RWPE2 (cell line): ENCODE results near the gene PRAMEF10.
"Not testable (repeated sequence)": the region's sequence is repeated elsewhere in the genome, so short reads cannot be mapped to it uniquely, and the experiment has no call there.

ENCODE experiments used
- ATAC-seq: fragments of 200-7000 bp; cut with Tn5 transposase; 3 replicates; pipeline ENCODE4 v1.9.1; 2021; ENCODE audit warnings: low read depth
- DNase-seq: peaks from one replicate; pipeline ENCODE4 v3.0.0-alpha.2; 2020; ENCODE audit warnings: low spot score
- H3K27ac ChIP-seq: fragments of 450-650 bp; 2 replicates; pipeline ENCODE4 v1.5.1; 2017; ENCODE audit warnings: mild to moderate bottlenecking; ENCODE audit not compliant: poor library complexity, severe bottlenecking
- H3K27me3 ChIP-seq: fragments of 250-450 bp; sonication (Bioruptor Pico); 2 replicates; pipeline ENCODE4 v1.5.1; 2021; ENCODE audit warnings: mild to moderate bottlenecking, moderate library complexity; ENCODE audit not compliant: insufficient read depth, poor library complexity, severe bottlenecking
- H3K36me3 ChIP-seq: fragments of 250-450 bp; sonication (Bioruptor Pico); 2 replicates; pipeline ENCODE4 v1.5.1; 2020; ENCODE audit warnings: low read depth, mild to moderate bottlenecking, moderate library complexity
- H3K4me1 ChIP-seq: fragments of 250-450 bp; sonication (Bioruptor Pico); 2 replicates; pipeline ENCODE4 v1.5.1; 2021; ENCODE audit warnings: mild to moderate bottlenecking, moderate library complexity; ENCODE audit not compliant: insufficient read depth, poor library complexity, severe bottlenecking
- H3K4me3 ChIP-seq: fragments of 250-450 bp; sonication (Bioruptor Pico); 2 replicates; pipeline ENCODE4 v1.5.1; 2021; ENCODE audit warnings: mild to moderate bottlenecking, moderate library complexity; ENCODE audit not compliant: severe bottlenecking
- H3K9me3 ChIP-seq: fragments of 250-450 bp; sonication (Bioruptor Pico); 2 replicates; pipeline ENCODE4 v1.5.1; 2021; ENCODE audit warnings: mild to moderate bottlenecking, moderate library complexity; ENCODE audit not compliant: severe bottlenecking
- TF ChIP-seq, protein P1 (sequence below): fragments of 450-650 bp; IDR thresholded peaks from one replicate; pipeline ENCODE4 v1.5.1; 2017; ENCODE audit warnings: mild to moderate bottlenecking, moderate library complexity; ENCODE audit not compliant: poor library complexity, severe bottlenecking

PRAMEF10 gene

GRCh38 chr1:12863131-12863880, 34.8 kb downstream of the PRAMEF10 start:
- H3K36me3 ChIP-seq, H3K4me1 ChIP-seq, ATAC-seq, DNase-seq, H3K4me3 ChIP-seq, H3K27ac ChIP-seq, H3K27me3 ChIP-seq, H3K9me3 ChIP-seq: not testable (repeated sequence)

GRCh38 chr1:12856786-12857185, 41.3 kb downstream of the PRAMEF10 start, which contains the start of gene PRAMEF2:
Gene PRAMEF2, plus strand, starts transcription at chr1:12857086. Its CDS starts 1,924 bp downstream, at chr1:12859010.
- ATAC-seq, H3K36me3 ChIP-seq, H3K27me3 ChIP-seq, H3K4me3 ChIP-seq, H3K27ac ChIP-seq, H3K9me3 ChIP-seq, H3K4me1 ChIP-seq, DNase-seq: not testable (repeated sequence)

GRCh38 chr1:12851779-12852178, 46.3 kb downstream of the PRAMEF10 start:
- H3K27ac ChIP-seq: no peak overlapping the region
- no peaks in the 10 kb centered on the region for H3K27me3 ChIP-seq
- no peaks in the 10 kb centered on the region for H3K9me3 ChIP-seq
- TF ChIP-seq, protein P1, sequence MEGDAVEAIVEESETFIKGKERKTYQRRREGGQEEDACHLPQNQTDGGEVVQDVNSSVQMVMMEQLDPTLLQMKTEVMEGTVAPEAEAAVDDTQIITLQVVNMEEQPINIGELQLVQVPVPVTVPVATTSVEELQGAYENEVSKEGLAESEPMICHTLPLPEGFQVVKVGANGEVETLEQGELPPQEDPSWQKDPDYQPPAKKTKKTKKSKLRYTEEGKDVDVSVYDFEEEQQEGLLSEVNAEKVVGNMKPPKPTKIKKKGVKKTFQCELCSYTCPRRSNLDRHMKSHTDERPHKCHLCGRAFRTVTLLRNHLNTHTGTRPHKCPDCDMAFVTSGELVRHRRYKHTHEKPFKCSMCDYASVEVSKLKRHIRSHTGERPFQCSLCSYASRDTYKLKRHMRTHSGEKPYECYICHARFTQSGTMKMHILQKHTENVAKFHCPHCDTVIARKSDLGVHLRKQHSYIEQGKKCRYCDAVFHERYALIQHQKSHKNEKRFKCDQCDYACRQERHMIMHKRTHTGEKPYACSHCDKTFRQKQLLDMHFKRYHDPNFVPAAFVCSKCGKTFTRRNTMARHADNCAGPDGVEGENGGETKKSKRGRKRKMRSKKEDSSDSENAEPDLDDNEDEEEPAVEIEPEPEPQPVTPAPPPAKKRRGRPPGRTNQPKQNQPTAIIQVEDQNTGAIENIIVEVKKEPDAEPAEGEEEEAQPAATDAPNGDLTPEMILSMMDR: no peak
- no peak overlapping the region for H3K4me3 ChIP-seq
- no peaks in the 10 kb centered on the region for H3K36me3 ChIP-seq
- ATAC-seq (peak; percentile 60), DNase-seq (no peak)
- H3K4me1 ChIP-seq: peaks cover 6% of the 10 kb centered on the region

GRCh38 chr1:12848620-12849019, 49.5 kb downstream of the PRAMEF10 start, which contains the start of gene HNRNPCL1:
Gene HNRNPCL1, minus strand, starts transcription at chr1:12848720. Its CDS starts 431 bp downstream, at chr1:12848289.
- not testable (repeated sequence) for H3K4me1 ChIP-seq, ATAC-seq, H3K27ac ChIP-seq, H3K36me3 ChIP-seq, H3K9me3 ChIP-seq, DNase-seq, H3K27me3 ChIP-seq, H3K4me3 ChIP-seq
